CD4-positive, alpha-beta memory T cell (primary cell): ENCODE measurements around the gene BMP8B. TPM values are rescaled to one million over a fixed set of nuclear protein-coding genes. Genes with fewer than 3 reads are reported as not detected.
A peak's percentile ranks its signal among the peaks of the same experiment; 100 is the strongest.

Experiments used
- CTCF ChIA-PET: fragments of 350-600 bp; sonication (Branson Sonifier 250); formaldehyde crosslinking; loops from one replicate; lab custom pipeline; 2021; ENCODE audit warnings: inconsistent platforms; ENCODE audit not compliant: partially characterized antibody; lab: Charles Lee
- POLR2A ChIA-PET: fragments of 350-600 bp; sonication (Branson Sonifier 250); formaldehyde crosslinking; loops from one replicate; lab custom pipeline; 2021; ENCODE audit not compliant: partially characterized antibody; lab: Charles Lee
- DNase-seq, 5 donors: peaks; one replicate each; pipeline versions ENCODE4 v3.0.0 to v3.0.0-alpha.2; 2020 to 2022; ENCODE audit warnings: mixed read lengths in 1 of 5
- H3K27ac ChIP-seq: one replicate; pipeline ENCODE4 v1.7.0; 2013; ENCODE audit warnings: low read depth, low read length
- H3K27me3 ChIP-seq: 2 replicates; pipeline ENCODE4 v1.7.0; 2013; ENCODE audit warnings: mild to moderate bottlenecking, low read length, moderate library complexity; ENCODE audit not compliant: insufficient read depth
- H3K36me3 ChIP-seq: 2 replicates; pipeline ENCODE4 v1.7.0; 2013; ENCODE audit warnings: mild to moderate bottlenecking, low read length, moderate library complexity; ENCODE audit not compliant: insufficient read depth
- H3K4me1 ChIP-seq: 2 replicates; pipeline ENCODE4 v1.7.0; 2013; ENCODE audit warnings: mild to moderate bottlenecking, low read length, moderate library complexity; ENCODE audit not compliant: insufficient read depth
- H3K4me3 ChIP-seq, 2 donors: one replicate each; pipeline ENCODE4 v1.7.0; 2013; ENCODE audit warnings: low read length in 2 of 2, mild to moderate bottlenecking in 1 of 2
- H3K9me3 ChIP-seq, 2 donors: one replicate each; pipeline ENCODE4 v1.7.0; 2013; ENCODE audit warnings: low read length in 2 of 2, control low read depth in 1 of 2; ENCODE audit not compliant: control insufficient read depth in 1 of 2
- H3K27ac Mint-ChIP-seq, 7 donors: one replicate each; pipeline ENCODE4 v1.8.0; 2020 to 2021; ENCODE audit warnings: mixed read lengths in 7 of 7, mild to moderate bottlenecking in 6 of 7, inconsistent platforms in 3 of 7, moderate library complexity in 3 of 7
- H3K27me3 Mint-ChIP-seq, 2 donors: one replicate each; pipeline ENCODE4 v1.8.0; 2020 to 2021; ENCODE audit warnings: mixed read lengths in 2 of 2
- H3K36me3 Mint-ChIP-seq, 2 donors: one replicate each; pipeline ENCODE4 v1.8.0; 2020 to 2021; ENCODE audit warnings: mixed read lengths in 2 of 2, inconsistent platforms in 1 of 2, mild to moderate bottlenecking in 1 of 2
- H3K4me1 Mint-ChIP-seq, 4 donors: one replicate each; pipeline ENCODE4 v1.8.0; 2020 to 2021; ENCODE audit warnings: mixed read lengths in 4 of 4, mild to moderate bottlenecking in 1 of 4
- H3K4me3 Mint-ChIP-seq, 8 donors: one replicate each; pipeline ENCODE4 v1.8.0; 2020 to 2021; ENCODE audit warnings: mixed read lengths in 8 of 8, mild to moderate bottlenecking in 7 of 8, moderate library complexity in 6 of 8, inconsistent platforms in 3 of 8
- H3K9me3 Mint-ChIP-seq, 8 donors: one replicate each; pipeline ENCODE4 v1.8.0; 2020 to 2021; ENCODE audit warnings: mixed read lengths in 8 of 8, mild to moderate bottlenecking in 5 of 8, inconsistent platforms in 3 of 8, moderate library complexity in 1 of 8
- intact Hi-C: fragments of 100-400 bp; cut with micrococcal nuclease; formaldehyde crosslinking; loops from one replicate; pipeline ENCODE4 v1.15.1; 2023
- polyA plus RNA-seq, 2 donors: library from polyadenylated mRNA; unstranded; fragments of 300-500 nt; fragmentation: Illumina TruSeq; gene quantifications; one replicate each; pipeline ENCODE4 v1.2.3, GENCODE V29; 2021
- total RNA-seq, 2 experiments: library from RNA; stranded (reverse); gene quantifications; one replicate each; pipeline ENCODE4 v1.2.3, GENCODE V29; 2021

The BMP8B gene
- total and polyA plus RNA-seq, 4 experiments from 2014 or later: 0.03 to 0.99 (median 0.48) TPM

GRCh38 chr1:39758556-39759435 lies 29.9 kb downstream of the BMP8B start:
- H3K27ac Mint-ChIP-seq: no peak overlapping the region
- Histone ChIP-seq H3K27me3 (no peaks in the 10 kb centered on the region), H3K4me1 (no peaks in the 10 kb centered on the region), H3K9me3 (no peaks in the 10 kb centered on the region), H3K36me3 (peaks cover 35% of the 10 kb centered on the region), H3K27ac (no peak overlapping the region), H3K4me3 (no peak overlapping the region)
- ChIA-PET POLR2A (no interaction called here), CTCF (no interaction called here)
- peaks cover 42 to 61% of the 10 kb centered on the region in 2 donors for H3K36me3 Mint-ChIP-seq
- H3K4me3 Mint-ChIP-seq: no peak overlapping the region
- H3K9me3 Mint-ChIP-seq: no peaks in the 10 kb centered on the region
- H3K27me3 Mint-ChIP-seq: no peaks in the 10 kb centered on the region
- intact Hi-C loops: no loop called here
- no peak for DNase-seq
- H3K4me1 Mint-ChIP-seq: no peaks in the 10 kb centered on the region

- no peak for DNase-seq
- ChIA-PET POLR2A (no interaction called here), CTCF (no interaction called here)
- H3K9me3 ChIP-seq: no peaks in the 10 kb centered on the region
- no peaks in the 10 kb centered on the region for H3K27me3 ChIP-seq
- Mint-ChIP-seq H3K4me3 (no peak overlapping the region), H3K4me1 (no peaks in the 10 kb centered on the region), H3K36me3 (peaks cover 54 to 74% of the 10 kb centered on the region in 2 donors), H3K27me3 (no peaks in the 10 kb centered on the region), H3K9me3 (no peaks in the 10 kb centered on the region), H3K27ac (peak overlapping the region in 1 of 7 donors; percentile 32)
- intact Hi-C loops: no loop called here
- no peak overlapping the region for H3K27ac ChIP-seq
- no peak overlapping the region for H3K4me3 ChIP-seq
- H3K4me1 ChIP-seq: no peaks in the 10 kb centered on the region
- peaks cover 48% of the 10 kb centered on the region for H3K36me3 ChIP-seq
These were observed 31.2 kb downstream of the BMP8B start for GRCh38 chr1:39757501-39757900.

GRCh38 chr1:39755965-39756659 lies 32.6 kb downstream of the BMP8B start:
- Mint-ChIP-seq H3K4me1 (peaks cover 0 to 2% (median 0%) of the 10 kb centered on the region in 4 donors), H3K27me3 (no peaks in the 10 kb centered on the region), H3K4me3 (no peak overlapping the region), H3K36me3 (peaks cover 60 to 83% of the 10 kb centered on the region in 2 donors), H3K9me3 (no peaks in the 10 kb centered on the region), H3K27ac (peak overlapping the region in 1 of 7 donors; percentile 52)
- no peak overlapping the region for H3K27ac ChIP-seq
- peaks cover 62% of the 10 kb centered on the region for H3K36me3 ChIP-seq
- DNase-seq: no peak
- H3K9me3 ChIP-seq: no peaks in the 10 kb centered on the region
- intact Hi-C loops: no loop called here
- no peaks in the 10 kb centered on the region for H3K27me3 ChIP-seq
- H3K4me3 ChIP-seq: no peak overlapping the region
- no peaks in the 10 kb centered on the region for H3K4me1 ChIP-seq
- ChIA-PET CTCF (no interaction called here), POLR2A (no interaction called here)

GRCh38 chr1:39754906-39755504 lies 33.7 kb downstream of the BMP8B start:
- H3K27me3 Mint-ChIP-seq: no peaks in the 10 kb centered on the region

GRCh38 chr1:39754026-39754570 lies 34.6 kb downstream of the BMP8B start:
- Histone ChIP-seq H3K4me3 (no peak overlapping the region), H3K27ac (no peak overlapping the region), H3K4me1 (no peaks in the 10 kb centered on the region), H3K36me3 (peaks cover 81% of the 10 kb centered on the region), H3K9me3 (no peaks in the 10 kb centered on the region), H3K27me3 (no peaks in the 10 kb centered on the region)
- intact Hi-C loops: no loop called here
- CTCF ChIA-PET: no interaction called here
- POLR2A ChIA-PET: no interaction called here
- Mint-ChIP-seq H3K27ac (no peak overlapping the region), H3K4me3 (no peak overlapping the region), H3K36me3 (peaks cover 65 to 89% of the 10 kb centered on the region in 2 donors), H3K27me3 (no peaks in the 10 kb centered on the region), H3K4me1 (peaks cover 0 to 2% (median under 1%) of the 10 kb centered on the region in 4 donors), H3K9me3 (no peaks in the 10 kb centered on the region)
- DNase-seq: no peak

More at GRCh38 chr1:39754906-39755504, 33.7 kb downstream of the BMP8B start:
- Histone ChIP-seq H3K4me1 (no peaks in the 10 kb centered on the region), H3K27me3 (no peaks in the 10 kb centered on the region), H3K9me3 (no peaks in the 10 kb centered on the region), H3K36me3 (peaks cover 73% of the 10 kb centered on the region), H3K4me3 (no peak overlapping the region), H3K27ac (no peak overlapping the region)
- H3K4me3 Mint-ChIP-seq: no peak overlapping the region
- H3K9me3 Mint-ChIP-seq: no peaks in the 10 kb centered on the region
- no peak overlapping the region for H3K27ac Mint-ChIP-seq
- H3K36me3 Mint-ChIP-seq: peaks cover 65 to 89% of the 10 kb centered on the region in 2 donors
- no peak for DNase-seq
- peaks cover 0 to 2% (median under 1%) of the 10 kb centered on the region in 4 donors for H3K4me1 Mint-ChIP-seq
- intact Hi-C loops: no loop called here
- ChIA-PET CTCF (no interaction called here), POLR2A (interaction anchor here (0.8 kb wide), 1 partner anchor 16 kb away, joined by 3 read pairs; no protein-coding TSS in a partner anchor)

GRCh38 chr1:39753132-39754025 lies 35.3 kb downstream of the BMP8B start:
- Histone ChIP-seq H3K4me1 (no peaks in the 10 kb centered on the region), H3K9me3 (no peaks in the 10 kb centered on the region), H3K27ac (no peak overlapping the region), H3K36me3 (peaks cover 88% of the 10 kb centered on the region), H3K27me3 (no peaks in the 10 kb centered on the region), H3K4me3 (no peak overlapping the region)
- peaks cover 0 to 2% (median under 1%) of the 10 kb centered on the region in 4 donors for H3K4me1 Mint-ChIP-seq
- ChIA-PET POLR2A (no interaction called here), CTCF (interaction anchor here (1.8 kb wide), 1 partner anchor 95 kb away, joined by 5 read pairs; no protein-coding TSS in a partner anchor)
- no peak overlapping the region for H3K4me3 Mint-ChIP-seq
- peaks cover 64 to 89% of the 10 kb centered on the region in 2 donors for H3K36me3 Mint-ChIP-seq
- no peak for DNase-seq
- H3K27ac Mint-ChIP-seq: peak overlapping the region in 1 of 7 donors; percentile 53
- H3K27me3 Mint-ChIP-seq: no peaks in the 10 kb centered on the region
- intact Hi-C loops: no loop called here
- H3K9me3 Mint-ChIP-seq: no peaks in the 10 kb centered on the region
